Measurements from ENCODE around the gene UTP25.
"Not testable (repeated sequence)": the region's sequence is repeated elsewhere in the genome, so short reads cannot be mapped to it uniquely, and the experiment has no call there.

Gene UTP25

DNA sequence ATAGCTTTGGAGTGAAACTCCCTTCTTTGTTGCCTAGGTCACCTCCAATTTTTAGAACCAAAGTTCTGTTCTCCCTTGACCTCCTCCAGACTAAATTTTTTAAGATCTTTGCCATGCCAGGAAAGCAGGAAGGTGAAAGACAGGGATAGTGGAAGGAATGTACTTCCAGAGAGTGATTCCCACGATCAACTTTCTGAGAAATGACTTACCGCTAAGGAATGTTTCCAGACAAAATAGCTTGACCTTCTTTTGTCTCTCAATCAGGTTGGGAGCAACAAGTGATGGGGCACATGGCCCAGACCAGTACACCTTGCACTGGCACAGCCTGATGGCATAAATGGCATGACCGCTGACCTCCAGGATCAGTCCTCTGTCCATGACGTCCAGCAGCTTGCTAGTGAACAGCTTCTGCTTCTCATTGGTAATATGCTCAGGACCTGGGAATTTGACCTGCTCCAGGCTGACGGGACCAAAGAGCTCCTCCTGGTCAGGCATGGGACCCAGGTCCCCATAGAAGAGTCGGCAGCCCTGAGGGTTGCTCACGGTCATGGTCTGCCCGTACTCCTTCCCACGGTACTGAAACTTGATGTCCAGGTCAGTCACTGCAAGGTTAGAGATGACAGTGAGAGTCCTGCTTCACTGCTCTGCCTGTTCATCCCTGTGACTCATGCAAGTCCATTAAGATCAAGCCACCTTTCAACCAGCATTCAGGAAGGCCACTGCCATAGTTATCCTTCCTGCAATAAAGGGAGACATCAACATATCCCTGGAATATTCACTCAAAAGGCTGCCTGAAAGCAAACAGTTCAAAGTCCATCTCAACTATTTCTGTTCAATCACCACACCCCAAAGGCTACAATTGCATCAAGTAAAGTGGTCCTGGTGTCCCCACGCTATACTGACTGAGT lies 37.2 kb upstream of the UTP25 start:
- TF ChIP-seq EZH2phosphoT487 (IDR thresholded peaks at IDR 0.05; ENCODE audit: borderline replicate concordance): no peak
- TF ChIP-seq, protein P1, sequence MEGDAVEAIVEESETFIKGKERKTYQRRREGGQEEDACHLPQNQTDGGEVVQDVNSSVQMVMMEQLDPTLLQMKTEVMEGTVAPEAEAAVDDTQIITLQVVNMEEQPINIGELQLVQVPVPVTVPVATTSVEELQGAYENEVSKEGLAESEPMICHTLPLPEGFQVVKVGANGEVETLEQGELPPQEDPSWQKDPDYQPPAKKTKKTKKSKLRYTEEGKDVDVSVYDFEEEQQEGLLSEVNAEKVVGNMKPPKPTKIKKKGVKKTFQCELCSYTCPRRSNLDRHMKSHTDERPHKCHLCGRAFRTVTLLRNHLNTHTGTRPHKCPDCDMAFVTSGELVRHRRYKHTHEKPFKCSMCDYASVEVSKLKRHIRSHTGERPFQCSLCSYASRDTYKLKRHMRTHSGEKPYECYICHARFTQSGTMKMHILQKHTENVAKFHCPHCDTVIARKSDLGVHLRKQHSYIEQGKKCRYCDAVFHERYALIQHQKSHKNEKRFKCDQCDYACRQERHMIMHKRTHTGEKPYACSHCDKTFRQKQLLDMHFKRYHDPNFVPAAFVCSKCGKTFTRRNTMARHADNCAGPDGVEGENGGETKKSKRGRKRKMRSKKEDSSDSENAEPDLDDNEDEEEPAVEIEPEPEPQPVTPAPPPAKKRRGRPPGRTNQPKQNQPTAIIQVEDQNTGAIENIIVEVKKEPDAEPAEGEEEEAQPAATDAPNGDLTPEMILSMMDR (conservative IDR thresholded peaks at IDR 0.05; ENCODE audit: low read length): no peak
- H3K9me2 ChIP-seq (replicated peaks; ENCODE audit: low read depth, low read length): no peaks in the 10 kb centered on the region
- no peak overlapping the region for H3K4me3 ChIP-seq (ENCODE audit: low read length, poor library complexity, severe bottlenecking)
- H3F3A ChIP-seq (ENCODE audit: low read depth): no peaks in the 10 kb centered on the region
- peaks cover 100% of the 10 kb centered on the region for H3K27me3 ChIP-seq (ENCODE audit: insufficient read depth, low read length, poor library complexity, severe bottlenecking)
- no peaks in the 10 kb centered on the region for H3K79me2 ChIP-seq (ENCODE audit: insufficient read depth, low read length)
- H2AFZ ChIP-seq (ENCODE audit: low read length): no peak overlapping the region
- no peak overlapping the region for H3K4me2 ChIP-seq (ENCODE audit: low read depth, low read length, poor library complexity, severe bottlenecking)
- no peaks in the 10 kb centered on the region for H3K36me3 ChIP-seq (ENCODE audit: insufficient read depth, low read length)
- no peaks in the 10 kb centered on the region for H3K9me3 ChIP-seq (ENCODE audit: insufficient read depth, low read depth, low read length)
- no peaks in the 10 kb centered on the region for H3K4me1 ChIP-seq (ENCODE audit: insufficient read depth, low read length, poor library complexity, severe bottlenecking)
- H3K9ac ChIP-seq (ENCODE audit: low read depth, low read length, poor library complexity, severe bottlenecking): no peak overlapping the region
- H4K20me1 ChIP-seq (ENCODE audit: insufficient read depth, low read length, poor library complexity, severe bottlenecking): no peaks in the 10 kb centered on the region

DNA sequence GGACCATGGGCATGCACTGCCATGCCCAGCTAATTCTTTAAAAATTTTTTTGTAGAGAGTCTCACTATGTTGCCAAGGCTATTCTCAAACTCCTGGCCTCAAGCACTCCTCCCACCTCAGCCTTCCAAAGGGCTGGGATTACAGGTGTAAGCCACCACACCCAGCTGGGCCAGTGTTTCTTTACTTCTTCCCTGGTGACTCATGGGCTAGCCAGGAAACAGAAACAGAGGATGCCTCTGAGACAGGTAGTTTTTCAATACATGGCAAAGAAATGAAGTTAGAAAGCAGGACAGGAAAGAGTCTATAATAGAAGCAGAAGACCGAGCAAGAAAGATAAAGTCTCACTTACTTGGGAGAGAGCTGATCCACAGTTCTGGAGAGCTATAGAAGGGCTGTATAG lies 35.9 kb upstream of the UTP25 start:
- no peaks in the 10 kb centered on the region for H4K20me1 ChIP-seq (ENCODE audit: insufficient read depth, low read length, poor library complexity, severe bottlenecking)
- no peak overlapping the region for H3K9ac ChIP-seq (ENCODE audit: low read depth, low read length, poor library complexity, severe bottlenecking)
- no peaks in the 10 kb centered on the region for H3K79me2 ChIP-seq (ENCODE audit: insufficient read depth, low read length)
- no peak overlapping the region for H3K4me3 ChIP-seq (ENCODE audit: low read length, poor library complexity, severe bottlenecking)
- H3F3A ChIP-seq (ENCODE audit: low read depth): no peaks in the 10 kb centered on the region
- no peak overlapping the region for H2AFZ ChIP-seq (ENCODE audit: low read length)
- no peaks in the 10 kb centered on the region for H3K9me3 ChIP-seq (ENCODE audit: insufficient read depth, low read depth, low read length)
- H3K4me1 ChIP-seq (ENCODE audit: insufficient read depth, low read length, poor library complexity, severe bottlenecking): no peaks in the 10 kb centered on the region
- H3K36me3 ChIP-seq (ENCODE audit: insufficient read depth, low read length): no peaks in the 10 kb centered on the region
- TF ChIP-seq EZH2phosphoT487 (IDR thresholded peaks at IDR 0.05; ENCODE audit: borderline replicate concordance): no peak
- TF ChIP-seq, protein P1 (conservative IDR thresholded peaks at IDR 0.05; ENCODE audit: low read length): no peak
- peaks cover 89% of the 10 kb centered on the region for H3K27me3 ChIP-seq (ENCODE audit: insufficient read depth, low read length, poor library complexity, severe bottlenecking)
- H3K9me2 ChIP-seq (replicated peaks; ENCODE audit: low read depth, low read length): no peaks in the 10 kb centered on the region
- no peak overlapping the region for H3K4me2 ChIP-seq (ENCODE audit: low read depth, low read length, poor library complexity, severe bottlenecking)

DNA sequence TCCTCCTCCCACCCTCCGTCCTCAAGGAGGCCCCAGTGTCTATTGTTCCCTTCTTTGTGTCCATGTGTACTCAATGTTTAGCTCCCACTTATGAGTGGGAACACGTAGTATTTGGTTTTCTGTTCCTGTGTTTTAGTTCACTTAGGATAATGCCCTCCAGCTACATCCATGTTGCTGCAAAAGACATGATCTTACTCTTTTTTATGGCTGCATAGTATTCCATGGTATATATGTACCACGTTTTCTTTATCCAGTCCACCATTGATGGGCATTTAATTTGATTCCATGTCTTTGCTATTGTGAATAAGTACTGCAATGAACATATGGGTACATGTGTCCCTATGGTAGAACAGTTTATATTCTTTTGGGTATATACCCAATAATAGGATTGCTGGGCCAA lies 34.1 kb upstream of the UTP25 start:
- H3K4me1 ChIP-seq (ENCODE audit: insufficient read depth, low read length, poor library complexity, severe bottlenecking); H3K9me3 ChIP-seq (ENCODE audit: insufficient read depth, low read depth, low read length); H3F3A ChIP-seq (ENCODE audit: low read depth); H4K20me1 ChIP-seq (ENCODE audit: insufficient read depth, low read length, poor library complexity, severe bottlenecking); H2AFZ ChIP-seq (ENCODE audit: low read length); H3K4me2 ChIP-seq (ENCODE audit: low read depth, low read length, poor library complexity, severe bottlenecking); H3K9ac ChIP-seq (ENCODE audit: low read depth, low read length, poor library complexity, severe bottlenecking); H3K9me2 ChIP-seq (replicated peaks; ENCODE audit: low read depth, low read length); H3K79me2 ChIP-seq (ENCODE audit: insufficient read depth, low read length); H3K4me3 ChIP-seq (ENCODE audit: low read length, poor library complexity, severe bottlenecking); H3K36me3 ChIP-seq (ENCODE audit: insufficient read depth, low read length): not testable (repeated sequence)
- peaks cover 71% of the 10 kb centered on the region for H3K27me3 ChIP-seq (ENCODE audit: insufficient read depth, low read length, poor library complexity, severe bottlenecking)
